Neural crest cell (in vitro differentiated cells): ENCODE data around the gene B4GALT6. TPM values are rescaled to one million over a fixed set of nuclear protein-coding genes. Genes with fewer than 3 reads are reported as not detected.

Experiments
- DNase-seq: peaks from one replicate; pipeline ENCODE4 v3.0.0; 2021; ENCODE audit warnings: low read depth, mixed read lengths, low spot score
- H3K27ac Mint-ChIP-seq: one replicate; pipeline ENCODE4 v1.8.0; 2021; ENCODE audit warnings: mild to moderate bottlenecking, mixed read lengths; ENCODE audit not compliant: unreplicated experiment
- H3K27me3 Mint-ChIP-seq: 2 replicates; pipeline ENCODE4 v1.8.0; 2021; ENCODE audit warnings: low read depth, mild to moderate bottlenecking, mixed read lengths
- H3K36me3 Mint-ChIP-seq: 2 replicates; pipeline ENCODE4 v1.8.0; 2021; ENCODE audit warnings: low read depth, mild to moderate bottlenecking, mixed read lengths
- H3K4me1 Mint-ChIP-seq: 2 replicates; pipeline ENCODE4 v1.8.0; 2021; ENCODE audit warnings: mixed read lengths
- H3K4me3 Mint-ChIP-seq: one replicate; pipeline ENCODE4 v1.8.0; 2021; ENCODE audit warnings: mild to moderate bottlenecking, mixed read lengths
- H3K9me3 Mint-ChIP-seq: 2 replicates; pipeline ENCODE4 v1.8.0; 2021; ENCODE audit warnings: mixed read lengths
- CTCF ChIP-seq: fragments of 200-600 bp; sonication (generic); conservative IDR thresholded peaks from 2 replicates; pipeline ENCODE4 v1.5.0; 2021; ENCODE audit warnings: antibody characterized with exemption, mild to moderate bottlenecking
- total RNA-seq: library from RNA; stranded (reverse); gene quantifications from 2 replicates; pipeline ENCODE4 v1.2.1, GENCODE V29; 2021

Gene B4GALT6
- total RNA-seq, 1 donor from 2014 or later: 43.4 TPM

GRCh38 chr18:31716362-31716761, 32.0 kb upstream of the B4GALT6 start:
- Mint-ChIP-seq H3K4me3 (no peak overlapping the region), H3K4me1 (no peaks in the 10 kb centered on the region), H3K27me3 (no peaks in the 10 kb centered on the region), H3K27ac (no peak overlapping the region), H3K9me3 (peaks cover 9% of the 10 kb centered on the region), H3K36me3 (peaks cover 9% of the 10 kb centered on the region)
- DNase-seq: no peak
- no peak for TF ChIP-seq CTCF

GRCh38 chr18:31711365-31712172, 27.2 kb upstream of the B4GALT6 start:
- no peak overlapping the region for H3K4me3 Mint-ChIP-seq
- no peaks in the 10 kb centered on the region for H3K9me3 Mint-ChIP-seq
- no peak for DNase-seq
- no peaks in the 10 kb centered on the region for H3K4me1 Mint-ChIP-seq
- H3K27me3 Mint-ChIP-seq: no peaks in the 10 kb centered on the region
- H3K27ac Mint-ChIP-seq: no peak overlapping the region
- TF ChIP-seq CTCF: no peak
- H3K36me3 Mint-ChIP-seq: no peaks in the 10 kb centered on the region

- H3K4me3 Mint-ChIP-seq: no peak overlapping the region
These were observed 26.4 kb upstream of the B4GALT6 start for GRCh38 chr18:31710826-31711225.

GRCh38 chr18:31707815-31708214, 23.4 kb upstream of the B4GALT6 start:
- TF ChIP-seq CTCF: no peak
- Mint-ChIP-seq H3K4me1 (no peaks in the 10 kb centered on the region), H3K27ac (no peak overlapping the region), H3K4me3 (no peak overlapping the region), H3K27me3 (no peaks in the 10 kb centered on the region), H3K9me3 (no peaks in the 10 kb centered on the region), H3K36me3 (no peaks in the 10 kb centered on the region)
- no peak for DNase-seq

More at GRCh38 chr18:31710826-31711225, 26.4 kb upstream of the B4GALT6 start:
- DNase-seq: no peak
- Mint-ChIP-seq H3K27me3 (no peaks in the 10 kb centered on the region), H3K9me3 (no peaks in the 10 kb centered on the region), H3K36me3 (no peaks in the 10 kb centered on the region), H3K4me1 (no peaks in the 10 kb centered on the region), H3K27ac (no peak overlapping the region)
- TF ChIP-seq CTCF: no peak

GRCh38 chr18:31702449-31702848, 18.1 kb upstream of the B4GALT6 start:
- Mint-ChIP-seq H3K36me3 (no peaks in the 10 kb centered on the region), H3K27me3 (no peaks in the 10 kb centered on the region), H3K4me3 (no peak overlapping the region), H3K27ac (no peak overlapping the region), H3K9me3 (peaks cover 6% of the 10 kb centered on the region), H3K4me1 (peaks cover 6% of the 10 kb centered on the region)
- no peak for DNase-seq
- TF ChIP-seq CTCF: no peak
